Endothelial cell of umbilical vein (primary cell): ENCODE measurements around the gene PLEKHO1. TPM values are rescaled to one million over a fixed set of nuclear protein-coding genes. Genes with fewer than 3 reads are reported as not detected.

Experiments used
- BruUV-seq: library from RNA; stranded (reverse); fragments of 400-500 nt; replicated peaks from 2 replicates; lab custom pipeline; 2021; lab: Mats Ljungman, UMichigan
- CTCF ChIA-PET: fragments of 300-600, 350-600 bp; sonication (Branson Sonifier 250); formaldehyde crosslinking; loops from one replicate; lab custom pipeline; 2021; ENCODE audit warnings: antibody characterized with exemption, inconsistent platforms; lab: Charles Lee
- POLR2A ChIA-PET: fragments of 300-600, 350-600 bp; sonication (Branson Sonifier 250); formaldehyde crosslinking; loops from one replicate; lab custom pipeline; 2021; ENCODE audit warnings: antibody characterized with exemption, inconsistent platforms; lab: Charles Lee
- DNase-seq: peaks from one replicate; pipeline ENCODE4 v3.0.0-alpha.2; 2011; ENCODE audit warnings: low read depth, low spot score
- FAIRE-seq: peaks from 2 replicates; lab custom pipeline; 2011; peaks lifted over from hg19 to GRCh38; lab: Jason Lieb, UNC
- H2AFZ ChIP-seq: 2 replicates; pipeline ENCODE4 v1.6.0; 2012; ENCODE audit warnings: low read depth, low read length, control low read depth, inconsistent platforms
- H3K27ac ChIP-seq: 2 replicates; pipeline ENCODE4 v1.5.1; 2011; ENCODE audit warnings: low read depth, mild to moderate bottlenecking, control low read depth, low read length, moderate library complexity; ENCODE audit not compliant: insufficient read depth
- H3K27me3 ChIP-seq, 2 experiments: 2 replicates each; pipeline versions ENCODE4 v1.6.0 to v1.6.1; 2011; ENCODE audit warnings: low read length in 2 of 2, mixed read lengths in 1 of 2; ENCODE audit not compliant: control insufficient read depth in 2 of 2, insufficient read depth in 2 of 2
- H3K36me3 ChIP-seq, 2 experiments: 2 replicates in 1 of 2; 3 replicates in 1 of 2; pipeline ENCODE4 v1.5.1; 2011; ENCODE audit warnings: low read length in 2 of 2, mild to moderate bottlenecking in 1 of 2, moderate library complexity in 1 of 2; ENCODE audit not compliant: control insufficient read depth in 2 of 2, insufficient read depth in 2 of 2; ENCODE audit errors: extremely low read depth in 1 of 2
- H3K4me1 ChIP-seq: 3 replicates; pipeline ENCODE4 v1.5.1; 2011; ENCODE audit warnings: mild to moderate bottlenecking, low read length; ENCODE audit not compliant: control insufficient read depth, insufficient read depth; ENCODE audit errors: extremely low read depth
- H3K4me2 ChIP-seq: 2 replicates; pipeline ENCODE4 v1.6.1; 2011; ENCODE audit warnings: low read length, control low read depth, mixed read lengths; ENCODE audit not compliant: insufficient read depth
- H3K4me3 ChIP-seq, 3 experiments: fragments of 200-600 bp in 1 of 3; sonication (generic), shearing (Covaris generic) in 1 of 3; replicated peaks in 1 of 3; 2 replicates each; pipeline ENCODE4 v1.5.1; 2011 to 2016; ENCODE audit warnings: control low read depth in 3 of 3, low read length in 3 of 3, mild to moderate bottlenecking in 2 of 3, inconsistent platforms in 1 of 3, low read depth in 1 of 3, moderate library complexity in 1 of 3; ENCODE audit not compliant: insufficient read depth in 1 of 3
- H3K79me2 ChIP-seq: 2 replicates; pipeline ENCODE4 v1.6.0; 2012; ENCODE audit warnings: low read length, inconsistent platforms; ENCODE audit not compliant: control insufficient read depth, insufficient read depth
- H3K9ac ChIP-seq: replicated peaks from 2 replicates; pipeline ENCODE3; 2011; ENCODE audit warnings: low read length, control low read depth; ENCODE audit not compliant: insufficient read depth; ENCODE audit errors: extremely low read depth
- H3K9me1 ChIP-seq: replicated peaks from 3 replicates; pipeline ENCODE4 v1.6.0; 2011; ENCODE audit warnings: mild to moderate bottlenecking, low read length; ENCODE audit not compliant: control insufficient read depth, insufficient read depth; ENCODE audit errors: extremely low read depth
- H3K9me3 ChIP-seq: replicated peaks from 2 replicates; pipeline ENCODE4 v1.5.1; 2012; ENCODE audit warnings: low read length, inconsistent platforms; ENCODE audit not compliant: control insufficient read depth, insufficient read depth
- H4K20me1 ChIP-seq: replicated peaks from 2 replicates; pipeline ENCODE3; 2011; ENCODE audit warnings: mild to moderate bottlenecking, low read length; ENCODE audit not compliant: control insufficient read depth, insufficient read depth; ENCODE audit errors: extremely low read depth
- FOS ChIP-seq: IDR thresholded peaks from 2 replicates; pipeline ENCODE4 v1.6.1; 2011; ENCODE audit warnings: mild to moderate bottlenecking, low read length, moderate library complexity, borderline replicate concordance; ENCODE audit not compliant: insufficient read depth
- GATA2 ChIP-seq: IDR thresholded peaks from 2 replicates; pipeline ENCODE4 v1.7.0; 2011; ENCODE audit warnings: low read depth, mild to moderate bottlenecking, moderate library complexity, mixed read lengths, low read length; ENCODE audit not compliant: insufficient read length, insufficient read depth
- POLR2A ChIP-seq: IDR thresholded peaks from 2 replicates; pipeline ENCODE4 v1.6.1; 2012; ENCODE audit warnings: low read depth, mild to moderate bottlenecking, control low read depth, low read length
- dilution Hi-C: fragments of 300-500 bp; cut with MboI; formaldehyde crosslinking; loops from one replicate; pipeline ENCODE4 v1.15.0; 2019; ENCODE audit warnings: low sequenced_read_pairs; ENCODE audit not compliant: extremely low pct_ligation_motif_present
- intact Hi-C: fragments of 100-400 bp; cut with micrococcal nuclease; formaldehyde crosslinking; loops from one replicate; pipeline ENCODE4 v1.10.0; 2022
- polyA plus RNA-seq, 4 experiments: library from polyadenylated mRNA; depleted of rRNA in 3 of 4; stranded (reverse) in 3 of 4; unstranded in 1 of 4; fragments of >200 nt; gene quantifications; 2 replicates each; pipeline versions ENCODE4 v1.2.1 to v1.2.3, GENCODE V29; 2011 to 2012; ENCODE audit warnings: missing spikeins in 1 of 4
- total RNA-seq: library from RNA; stranded (reverse); gene quantifications from 2 replicates; pipeline ENCODE4 v1.2.3, GENCODE V29; 2021
- TF ChIP-seq, protein P1 (sequence below), 2 donors: IDR thresholded peaks; 1 replicate in 1 of 2; 2 replicates in 1 of 2; pipeline ENCODE4 v1.5.1; 2011; ENCODE audit warnings: low read length in 2 of 2, mild to moderate bottlenecking in 2 of 2, moderate library complexity in 2 of 2, control low read depth in 1 of 2, inconsistent platforms in 1 of 2, low read depth in 1 of 2; ENCODE audit not compliant: insufficient read depth in 1 of 2; ENCODE audit errors: extremely low read depth in 1 of 2

Gene PLEKHO1
- total and polyA plus RNA-seq, 2 donors (not counting 3 experiments of a cell fraction or from before 2014, with no cell fraction given) = 59.8 to 101 TPM

GRCh38 chr1:150164779-150165178, 15.1 kb downstream of the PLEKHO1 start:
- H3K4me3 ChIP-seq = no peak overlapping the region
- H3K9me3 ChIP-seq = no peaks in the 10 kb centered on the region
- H3K27ac ChIP-seq = no peak overlapping the region
- H3K79me2 ChIP-seq = peaks cover under 1% of the 10 kb centered on the region
- no peaks in the 10 kb centered on the region for H3K9me1 ChIP-seq
- dilution Hi-C loops = no loop called here
- no peak overlapping the region for H3K9ac ChIP-seq
- intact Hi-C loops = loop anchor here (5.0 kb wide), 1 partner anchor 152 kb away; the partner anchor contains the start of gene OTUD7B
- H3K27me3 ChIP-seq = no peaks in the 10 kb centered on the region
- no peak for DNase-seq
- TF ChIP-seq GATA2 = no peak
- TF ChIP-seq FOS = no peak
- H3K4me2 ChIP-seq = no peak overlapping the region
- peaks cover 27% of the 10 kb centered on the region for H3K4me1 ChIP-seq
- ChIA-PET CTCF (interaction anchor here (1.0 to 4.1 kb wide), 13 partner anchors 9 to 114 kb away, joined by 3 to 110 read pairs (median 8); partner anchors contain the start of genes PLEKHO1 and VPS45), POLR2A (no interaction called here)
- FAIRE-seq = no peak
- H4K20me1 ChIP-seq = no peaks in the 10 kb centered on the region
- BruUV-seq = no TSS peak
- no peak overlapping the region for H2AFZ ChIP-seq
- peaks cover 0 to 1% of the 10 kb centered on the region in 2 experiments for H3K36me3 ChIP-seq

- no peaks in the 10 kb centered on the region for H3K9me1 ChIP-seq
- no peak overlapping the region for H3K4me3 ChIP-seq
- peaks cover 18% of the 10 kb centered on the region for H3K4me1 ChIP-seq
- no peak overlapping the region for H3K9ac ChIP-seq
- no peak for TF ChIP-seq POLR2A
- TF ChIP-seq, protein P1, sequence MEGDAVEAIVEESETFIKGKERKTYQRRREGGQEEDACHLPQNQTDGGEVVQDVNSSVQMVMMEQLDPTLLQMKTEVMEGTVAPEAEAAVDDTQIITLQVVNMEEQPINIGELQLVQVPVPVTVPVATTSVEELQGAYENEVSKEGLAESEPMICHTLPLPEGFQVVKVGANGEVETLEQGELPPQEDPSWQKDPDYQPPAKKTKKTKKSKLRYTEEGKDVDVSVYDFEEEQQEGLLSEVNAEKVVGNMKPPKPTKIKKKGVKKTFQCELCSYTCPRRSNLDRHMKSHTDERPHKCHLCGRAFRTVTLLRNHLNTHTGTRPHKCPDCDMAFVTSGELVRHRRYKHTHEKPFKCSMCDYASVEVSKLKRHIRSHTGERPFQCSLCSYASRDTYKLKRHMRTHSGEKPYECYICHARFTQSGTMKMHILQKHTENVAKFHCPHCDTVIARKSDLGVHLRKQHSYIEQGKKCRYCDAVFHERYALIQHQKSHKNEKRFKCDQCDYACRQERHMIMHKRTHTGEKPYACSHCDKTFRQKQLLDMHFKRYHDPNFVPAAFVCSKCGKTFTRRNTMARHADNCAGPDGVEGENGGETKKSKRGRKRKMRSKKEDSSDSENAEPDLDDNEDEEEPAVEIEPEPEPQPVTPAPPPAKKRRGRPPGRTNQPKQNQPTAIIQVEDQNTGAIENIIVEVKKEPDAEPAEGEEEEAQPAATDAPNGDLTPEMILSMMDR (IDR thresholded peaks at IDR 0.05; ENCODE audit: extremely low read depth in 1 of 2, insufficient read depth in 1 of 2, low read depth in 1 of 2, low read length in 2 of 2) = peak; percentile 76
- H3K36me3 ChIP-seq = no peaks in the 10 kb centered on the region
- intact Hi-C loops (loop anchor here (5.0 kb wide), 1 partner anchor 154 kb away; the partner anchor contains the start of gene OTUD7B), dilution Hi-C loops (no loop called here)
- H3K4me2 ChIP-seq = no peak overlapping the region
- no peaks in the 10 kb centered on the region for H4K20me1 ChIP-seq
- ChIA-PET POLR2A (no interaction called here), CTCF (interaction anchor here (0.6 to 4.1 kb wide), 30 partner anchors 8 to 222 kb away, joined by 3 to 110 read pairs (median 6); partner anchors contain the start of genes PLEKHO1 and VPS45)
- no peak overlapping the region for H2AFZ ChIP-seq
- no peak overlapping the region for H3K27ac ChIP-seq
- FAIRE-seq (peak; percentile 70), DNase-seq (peak; percentile 54)
- no peaks in the 10 kb centered on the region for H3K9me3 ChIP-seq
- H3K27me3 ChIP-seq = no peaks in the 10 kb centered on the region
- no peaks in the 10 kb centered on the region for H3K79me2 ChIP-seq
- no TSS peak for BruUV-seq
Observed at GRCh38 chr1:150165622-150166612, 16.2 kb downstream of the PLEKHO1 start.
